GM19468 (cell line): ENCODE results near the gene FASN.

Experiments
- ATAC-seq: cut with Tn5 transposase; IDR thresholded peaks from one replicate; pipeline ENCODE4 v1.9.1; 2021; ENCODE audit warnings: mild to moderate bottlenecking, moderate library complexity, moderate number of reproducible peaks; ENCODE audit not compliant: unreplicated experiment; ENCODE audit errors: extremely low read depth

Gene FASN

GRCh38 chr17:82103553-82104451, 5.8 kb upstream of the FASN start:
- ATAC-seq, result no peak

GRCh38 chr17:82101767-82102679, 4.0 kb upstream of the FASN start:
- no peak for ATAC-seq

- no peak for ATAC-seq
Observed at GRCh38 chr17:82101301-82101715, 3.3 kb upstream of the FASN start.

GRCh38 chr17:82100502-82101298, 2.7 kb upstream of the FASN start:
- no peak for ATAC-seq

GRCh38 chr17:82098939-82099763, 1.1 kb upstream of the FASN start:
- no peak for ATAC-seq

GRCh38 chr17:82097919-82098168, 192 bp downstream of the FASN start:
- ATAC-seq, result peak; percentile 3

- no peak for ATAC-seq
Observed at GRCh38 chr17:82097184-82097918, 685 bp downstream of the FASN start.

- ATAC-seq, result no peak
Observed at GRCh38 chr17:82096709-82097183, 1.3 kb downstream of the FASN start.

- ATAC-seq, result no peak
Observed at GRCh38 chr17:82095777-82096708, 2.0 kb downstream of the FASN start.

GRCh38 chr17:82094931-82095776, 2.9 kb downstream of the FASN start:
- no peak for ATAC-seq

GRCh38 chr17:82092995-82093751, 4.9 kb downstream of the FASN start:
- no peak for ATAC-seq

GRCh38 chr17:82092628-82092994, 5.4 kb downstream of the FASN start:
- no peak for ATAC-seq

GRCh38 chr17:82092094-82092586, 5.9 kb downstream of the FASN start:
- no peak for ATAC-seq

GRCh38 chr17:82091264-82092066, 6.6 kb downstream of the FASN start:
- ATAC-seq, result no peak

- no peak for ATAC-seq
Observed at GRCh38 chr17:82090549-82091263, 7.3 kb downstream of the FASN start.
